ENCODE data around the gene TBC1D16.

The TBC1D16 gene

GRCh38 chr17:80035687-80035936, at the start of gene TBC1D16:
Gene TBC1D16 (minus strand): TSS chr17:80035872. CDS start chr17:80013547, 22,325 bp downstream.
- in situ Hi-C loops (cut with HindIII; ENCODE audit: low sequenced_read_pairs): no loop called here

- in situ Hi-C loops (cut with HindIII; ENCODE audit: low sequenced_read_pairs): no loop called here
Observed at GRCh38 chr17:80084773-80085172, 49.1 kb upstream of the TBC1D16 start.

- in situ Hi-C loops (cut with HindIII; ENCODE audit: low sequenced_read_pairs): no loop called here
Observed at GRCh38 chr17:80083136-80083661, 47.5 kb upstream of the TBC1D16 start.

GRCh38 chr17:80082403-80083135, 46.9 kb upstream of the TBC1D16 start:
- in situ Hi-C loops (cut with HindIII; ENCODE audit: low sequenced_read_pairs): no loop called here

GRCh38 chr17:80081596-80081995, 45.9 kb upstream of the TBC1D16 start:
- in situ Hi-C loops (cut with HindIII; ENCODE audit: low sequenced_read_pairs): no loop called here

GRCh38 chr17:80080081-80080480, 44.4 kb upstream of the TBC1D16 start:
- in situ Hi-C loops (cut with HindIII; ENCODE audit: low sequenced_read_pairs): no loop called here

- in situ Hi-C loops (cut with HindIII; ENCODE audit: low sequenced_read_pairs): loop anchor here (25.0 kb wide), 1 partner anchor 315 kb away; no protein-coding TSS in a partner anchor
Observed at GRCh38 chr17:80072410-80072809, 36.7 kb upstream of the TBC1D16 start.

GRCh38 chr17:80071116-80071841, 35.6 kb upstream of the TBC1D16 start:
- in situ Hi-C loops (cut with HindIII; ENCODE audit: low sequenced_read_pairs): loop anchor here (25.0 kb wide), 1 partner anchor 316 kb away; no protein-coding TSS in a partner anchor

GRCh38 chr17:80070375-80071115, 34.9 kb upstream of the TBC1D16 start:
- in situ Hi-C loops (cut with HindIII; ENCODE audit: low sequenced_read_pairs): loop anchor here (25.0 kb wide), 1 partner anchor 317 kb away; no protein-coding TSS in a partner anchor

GRCh38 chr17:80068301-80069222, 32.9 kb upstream of the TBC1D16 start:
- in situ Hi-C loops (cut with HindIII; ENCODE audit: low sequenced_read_pairs): loop anchor here (25.0 kb wide), 1 partner anchor 319 kb away; no protein-coding TSS in a partner anchor

GRCh38 chr17:80067393-80067986, 31.8 kb upstream of the TBC1D16 start:
- in situ Hi-C loops (cut with HindIII; ENCODE audit: low sequenced_read_pairs): loop anchor here (25.0 kb wide), 1 partner anchor 320 kb away; no protein-coding TSS in a partner anchor

GRCh38 chr17:80065478-80066170, 30.0 kb upstream of the TBC1D16 start:
- in situ Hi-C loops (cut with HindIII; ENCODE audit: low sequenced_read_pairs): loop anchor here (25.0 kb wide), 1 partner anchor 322 kb away; no protein-coding TSS in a partner anchor

GRCh38 chr17:80064696-80065095, 29.0 kb upstream of the TBC1D16 start:
- in situ Hi-C loops (cut with HindIII; ENCODE audit: low sequenced_read_pairs): loop anchor here (25.0 kb wide), 1 partner anchor 323 kb away; no protein-coding TSS in a partner anchor

- in situ Hi-C loops (cut with HindIII; ENCODE audit: low sequenced_read_pairs): loop anchor here (25.0 kb wide), 1 partner anchor 323 kb away; no protein-coding TSS in a partner anchor
Observed at GRCh38 chr17:80063830-80064585, 28.3 kb upstream of the TBC1D16 start.

GRCh38 chr17:80061421-80061820, 25.7 kb upstream of the TBC1D16 start:
- in situ Hi-C loops (cut with HindIII; ENCODE audit: low sequenced_read_pairs): loop anchor here (25.0 kb wide), 1 partner anchor 326 kb away; no protein-coding TSS in a partner anchor

- in situ Hi-C loops (cut with HindIII; ENCODE audit: low sequenced_read_pairs): loop anchor here (25.0 kb wide), 1 partner anchor 327 kb away; no protein-coding TSS in a partner anchor
Observed at GRCh38 chr17:80060644-80061043, 25.0 kb upstream of the TBC1D16 start.

GRCh38 chr17:80058311-80058955, 22.8 kb upstream of the TBC1D16 start:
- in situ Hi-C loops (cut with HindIII; ENCODE audit: low sequenced_read_pairs): loop anchor here (25.0 kb wide), 1 partner anchor 329 kb away; no protein-coding TSS in a partner anchor
